Measurements from ENCODE around the gene GLDC. TPM values are rescaled to one million over a fixed set of nuclear protein-coding genes. Genes with fewer than 3 reads are reported as not detected.
A peak's percentile ranks its signal among the peaks of the same experiment; 100 is the strongest.

Gene GLDC
- total RNA-seq, 6 experiments from 2014 or later, result 76.2 to 103 (median 89.3) TPM

DNA sequence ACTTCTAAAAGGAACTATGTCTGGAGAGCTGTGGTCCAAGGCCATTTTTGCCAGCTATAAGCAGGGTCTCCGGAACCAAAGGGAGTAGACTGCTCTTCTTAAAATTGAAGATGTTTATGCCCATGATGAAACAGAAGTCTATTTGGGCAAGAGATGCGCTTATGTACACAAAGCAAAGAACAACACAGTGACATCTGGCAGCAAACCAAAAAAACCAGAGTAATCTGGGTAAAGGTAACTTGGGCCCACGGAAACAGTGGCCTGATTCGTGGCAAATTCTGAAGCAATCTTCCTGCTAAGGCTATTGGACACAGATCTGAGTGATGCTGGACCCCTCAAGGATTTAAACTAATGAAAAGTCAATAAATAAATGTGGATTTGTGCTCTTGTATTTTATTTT is 29.7 kb upstream of the GLDC start:
- peak overlapping the region; percentile 39 to 88 (median 78) for H3K27ac ChIP-seq
- peaks cover 0 to 75% (median 25%) of the 10 kb centered on the region in 4 donors for H3K4me1 ChIP-seq
- intact Hi-C loops (cut with DNase I), result no loop called here
- 27% methylated on average over 4 of the region's 4 CpGs for WGBS (ENCODE audit: insufficient coverage, low coverage, low lambda C conversion rate, missing lambda C conversion rate)
- ATAC-seq (peak; percentile 45 to 72 (median 68)), DNase-seq (peak in 1 of 3 donors; percentile 68)
- TF ChIP-seq CTCF (IDR thresholded peaks at IDR 0.05), result no peak
- no peak for TF ChIP-seq POLR2A (IDR thresholded peaks at IDR 0.05)
- no peaks in the 10 kb centered on the region for H3K36me3 ChIP-seq
- no peaks in the 10 kb centered on the region for H3K9me3 ChIP-seq
- H3K4me3 ChIP-seq, result no peak overlapping the region
- no peaks in the 10 kb centered on the region for H3K27me3 ChIP-seq

GRCh38 chr9:6673326-6674025 is 27.9 kb upstream of the GLDC start:
- H3K27ac ChIP-seq, result peak overlapping the region; percentile 7 to 88 (median 37)
- intact Hi-C loops (cut with DNase I), result no loop called here
- ATAC-seq (peak in 1 of 4 donors; percentile 14), DNase-seq (no peak)
- no peaks in the 10 kb centered on the region for H3K36me3 ChIP-seq
- TF ChIP-seq CTCF (IDR thresholded peaks at IDR 0.05), result no peak
- no peak for TF ChIP-seq POLR2A (IDR thresholded peaks at IDR 0.05)
- no peaks in the 10 kb centered on the region for H3K27me3 ChIP-seq
- peaks cover 0 to 64% (median 22%) of the 10 kb centered on the region in 4 donors for H3K4me1 ChIP-seq
- WGBS (ENCODE audit: insufficient coverage, low coverage, low lambda C conversion rate, missing lambda C conversion rate), result 63% methylated on average over 1 of the region's 1 CpG
- H3K9me3 ChIP-seq, result no peaks in the 10 kb centered on the region
- H3K4me3 ChIP-seq, result no peak overlapping the region

GRCh38 chr9:6672118-6672517 is 26.6 kb upstream of the GLDC start:
- ATAC-seq (peak; percentile 60 to 73 (median 71)), DNase-seq (peak in 1 of 3 donors; percentile 55)
- TF ChIP-seq CTCF (IDR thresholded peaks at IDR 0.05) (no peak), POLR2A (IDR thresholded peaks at IDR 0.05) (no peak)
- Histone ChIP-seq H3K4me1 (peaks cover 0 to 58% (median 17%) of the 10 kb centered on the region in 4 donors), H3K27ac (peak overlapping the region; percentile 50 to 88 (median 74)), H3K27me3 (no peaks in the 10 kb centered on the region), H3K9me3 (no peaks in the 10 kb centered on the region), H3K4me3 (no peak overlapping the region), H3K36me3 (no peaks in the 10 kb centered on the region)
- intact Hi-C loops (cut with DNase I), result no loop called here
- WGBS (ENCODE audit: insufficient coverage, low coverage, low lambda C conversion rate, missing lambda C conversion rate), result 29% methylated on average over 3 of the region's 3 CpGs

GRCh38 chr9:6671416-6671815 is 25.9 kb upstream of the GLDC start:
- Histone ChIP-seq H3K36me3 (no peaks in the 10 kb centered on the region), H3K27ac (peak overlapping the region; percentile 50 to 88 (median 74)), H3K27me3 (no peaks in the 10 kb centered on the region), H3K9me3 (no peaks in the 10 kb centered on the region), H3K4me3 (no peak overlapping the region), H3K4me1 (peaks cover 0 to 58% (median 17%) of the 10 kb centered on the region in 4 donors)
- ATAC-seq (peak; percentile 48 to 71 (median 65)), DNase-seq (peak in 1 of 3 donors; percentile 65)
- WGBS (ENCODE audit: insufficient coverage, low coverage, low lambda C conversion rate, missing lambda C conversion rate), result 33% methylated on average over 1 of the region's 4 CpGs
- intact Hi-C loops (cut with DNase I), result no loop called here
- no peak for TF ChIP-seq POLR2A (IDR thresholded peaks at IDR 0.05)
- TF ChIP-seq CTCF (IDR thresholded peaks at IDR 0.05), result no peak

Measured in right lobe of liver (tissue), 6 donors.